Measurements from ENCODE around the gene PTPRM. TPM values are rescaled to one million over a fixed set of nuclear protein-coding genes. Genes with fewer than 3 reads are reported as not detected.
A peak's percentile ranks its signal among the peaks of the same experiment; 100 is the strongest.

The PTPRM gene
- polyA plus RNA-seq, 2 of the 4 experiments (the other 2 are of a cell fraction) = 44.5 to 199 TPM

DNA sequence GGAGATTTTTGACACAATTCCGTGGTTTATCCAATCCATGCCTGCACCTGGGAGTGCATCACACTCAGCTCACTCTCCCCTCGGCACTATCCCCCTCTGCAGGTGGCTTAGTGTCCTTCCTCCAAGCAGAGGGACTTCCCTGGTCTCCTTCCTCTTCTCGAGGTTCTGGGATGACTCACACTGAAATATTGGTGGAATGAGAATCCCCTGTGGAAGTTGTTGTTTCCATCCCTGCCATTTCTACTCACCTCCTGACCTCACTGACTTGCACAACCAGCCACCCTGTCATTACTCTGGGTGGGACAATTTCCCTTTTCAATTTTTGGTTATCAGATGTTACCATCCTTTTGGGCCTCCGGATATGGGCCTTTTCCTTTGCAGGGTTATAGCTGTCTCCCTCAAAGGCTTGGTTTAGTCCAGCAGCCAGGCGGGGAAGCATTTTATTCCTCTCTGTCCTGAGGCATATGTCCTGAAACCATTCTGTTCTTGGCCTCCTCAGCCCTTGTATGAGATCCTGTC, 59.9 kb downstream of the PTPRM start (continued):
- TF ChIP-seq PHF8 (IDR thresholded peaks at IDR 0.05; ENCODE audit: borderline replicate concordance, low read depth) = no peak
- TF ChIP-seq CBX2 (IDR thresholded peaks at IDR 0.05; ENCODE audit: borderline replicate concordance, low read depth) = no peak
- no peak for TF ChIP-seq HOXB13 (CRISPR knock-in tag; IDR thresholded peaks at IDR 0.05; ENCODE audit: low read depth)
- TF ChIP-seq MAZ (IDR thresholded peaks at IDR 0.05; ENCODE audit: borderline replicate concordance, low read depth, low read length) = no peak
- peak in 1 of 2 experiments; percentile 41; a peak in 2 of 5 replicates for TF ChIP-seq JUN (IDR thresholded peaks at IDR 0.05)
- TF ChIP-seq, protein P1, sequence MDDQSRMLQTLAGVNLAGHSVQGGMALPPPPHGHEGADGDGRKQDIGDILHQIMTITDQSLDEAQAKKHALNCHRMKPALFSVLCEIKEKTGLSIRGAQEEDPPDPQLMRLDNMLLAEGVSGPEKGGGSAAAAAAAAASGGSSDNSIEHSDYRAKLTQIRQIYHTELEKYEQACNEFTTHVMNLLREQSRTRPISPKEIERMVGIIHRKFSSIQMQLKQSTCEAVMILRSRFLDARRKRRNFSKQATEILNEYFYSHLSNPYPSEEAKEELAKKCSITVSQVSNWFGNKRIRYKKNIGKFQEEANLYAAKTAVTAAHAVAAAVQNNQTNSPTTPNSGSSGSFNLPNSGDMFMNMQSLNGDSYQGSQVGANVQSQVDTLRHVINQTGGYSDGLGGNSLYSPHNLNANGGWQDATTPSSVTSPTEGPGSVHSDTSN (IDR thresholded peaks at IDR 0.05) = no peak
- TF ChIP-seq KDM1A (IDR thresholded peaks at IDR 0.05; ENCODE audit: low read depth) = no peak
- TF ChIP-seq ZFP36 (IDR thresholded peaks at IDR 0.05; ENCODE audit: borderline replicate concordance, partially characterized antibody) = no peak
- no peak for TF ChIP-seq CBX8 (IDR thresholded peaks at IDR 0.05)
- TF ChIP-seq, protein P2, sequence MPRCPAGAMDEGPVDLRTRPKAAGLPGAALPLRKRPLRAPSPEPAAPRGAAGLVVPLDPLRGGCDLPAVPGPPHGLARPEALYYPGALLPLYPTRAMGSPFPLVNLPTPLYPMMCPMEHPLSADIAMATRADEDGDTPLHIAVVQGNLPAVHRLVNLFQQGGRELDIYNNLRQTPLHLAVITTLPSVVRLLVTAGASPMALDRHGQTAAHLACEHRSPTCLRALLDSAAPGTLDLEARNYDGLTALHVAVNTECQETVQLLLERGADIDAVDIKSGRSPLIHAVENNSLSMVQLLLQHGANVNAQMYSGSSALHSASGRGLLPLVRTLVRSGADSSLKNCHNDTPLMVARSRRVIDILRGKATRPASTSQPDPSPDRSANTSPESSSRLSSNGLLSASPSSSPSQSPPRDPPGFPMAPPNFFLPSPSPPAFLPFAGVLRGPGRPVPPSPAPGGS (IDR thresholded peaks at IDR 0.05) = no peak
- TF ChIP-seq, protein P3, sequence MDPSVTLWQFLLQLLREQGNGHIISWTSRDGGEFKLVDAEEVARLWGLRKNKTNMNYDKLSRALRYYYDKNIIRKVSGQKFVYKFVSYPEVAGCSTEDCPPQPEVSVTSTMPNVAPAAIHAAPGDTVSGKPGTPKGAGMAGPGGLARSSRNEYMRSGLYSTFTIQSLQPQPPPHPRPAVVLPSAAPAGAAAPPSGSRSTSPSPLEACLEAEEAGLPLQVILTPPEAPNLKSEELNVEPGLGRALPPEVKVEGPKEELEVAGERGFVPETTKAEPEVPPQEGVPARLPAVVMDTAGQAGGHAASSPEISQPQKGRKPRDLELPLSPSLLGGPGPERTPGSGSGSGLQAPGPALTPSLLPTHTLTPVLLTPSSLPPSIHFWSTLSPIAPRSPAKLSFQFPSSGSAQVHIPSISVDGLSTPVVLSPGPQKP (IDR thresholded peaks at IDR 0.05; ENCODE audit: low read depth, low read length) = no peak
- TF ChIP-seq, protein P4, sequence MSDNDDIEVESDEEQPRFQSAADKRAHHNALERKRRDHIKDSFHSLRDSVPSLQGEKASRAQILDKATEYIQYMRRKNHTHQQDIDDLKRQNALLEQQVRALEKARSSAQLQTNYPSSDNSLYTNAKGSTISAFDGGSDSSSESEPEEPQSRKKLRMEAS (IDR thresholded peaks at IDR 0.05) = peak; percentile 32; the same call in 1 of the 2 replicates
- TF ChIP-seq HOXB5 (CRISPR knock-in tag; IDR thresholded peaks at IDR 0.05) = no peak
- TF ChIP-seq EHF (CRISPR knock-in tag; IDR thresholded peaks at IDR 0.05) = no peak
- TF ChIP-seq, protein P5, sequence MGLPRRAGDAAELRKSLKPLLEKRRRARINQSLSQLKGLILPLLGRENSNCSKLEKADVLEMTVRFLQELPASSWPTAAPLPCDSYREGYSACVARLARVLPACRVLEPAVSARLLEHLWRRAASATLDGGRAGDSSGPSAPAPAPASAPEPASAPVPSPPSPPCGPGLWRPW (IDR thresholded peaks at IDR 0.05) = no peak
- no peak for TF ChIP-seq RNF2 (IDR thresholded peaks at IDR 0.05; ENCODE audit: borderline replicate concordance, low read depth)
- TF ChIP-seq HDAC2 (IDR thresholded peaks at IDR 0.05) = no peak
- TF ChIP-seq CHD2 (IDR thresholded peaks at IDR 0.05; ENCODE audit: low read length, partially characterized antibody) = no peak
- TF ChIP-seq TFCP2L1 (CRISPR knock-in tag; IDR thresholded peaks at IDR 0.05) = no peak
- no peak for TF ChIP-seq POLR2A (IDR thresholded peaks at IDR 0.05; ENCODE audit: low read length)
- no peak for TF ChIP-seq HOXA7 (CRISPR knock-in tag; IDR thresholded peaks at IDR 0.05)
- TF ChIP-seq, protein P6, sequence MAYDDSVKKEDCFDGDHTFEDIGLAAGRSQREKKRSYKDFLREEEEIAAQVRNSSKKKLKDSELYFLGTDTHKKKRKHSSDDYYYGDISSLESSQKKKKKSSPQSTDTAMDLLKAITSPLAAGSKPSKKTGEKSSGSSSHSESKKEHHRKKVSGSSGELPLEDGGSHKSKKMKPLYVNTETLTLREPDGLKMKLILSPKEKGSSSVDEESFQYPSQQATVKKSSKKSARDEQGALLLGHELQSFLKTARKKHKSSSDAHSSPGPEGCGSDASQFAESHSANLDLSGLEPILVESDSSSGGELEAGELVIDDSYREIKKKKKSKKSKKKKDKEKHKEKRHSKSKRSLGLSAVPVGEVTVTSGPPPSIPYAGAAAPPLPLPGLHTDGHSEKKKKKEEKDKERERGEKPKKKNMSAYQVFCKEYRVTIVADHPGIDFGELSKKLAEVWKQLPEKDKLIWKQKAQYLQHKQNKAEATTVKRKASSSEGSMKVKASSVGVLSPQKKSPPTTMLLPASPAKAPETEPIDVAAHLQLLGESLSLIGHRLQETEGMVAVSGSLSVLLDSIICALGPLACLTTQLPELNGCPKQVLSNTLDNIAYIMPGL (CRISPR knock-in tag; IDR thresholded peaks at IDR 0.05; ENCODE audit: borderline replicate concordance) = no peak
- TF ChIP-seq FOSL2 (IDR thresholded peaks at IDR 0.05) = peak; percentile 21; the same call in 1 of the 2 replicates
- peak; percentile 71 for TF ChIP-seq FOSL2 (CRISPR knock-in tag; IDR thresholded peaks at IDR 0.05)
- TF ChIP-seq RFX5 (IDR thresholded peaks at IDR 0.05) = no peak
- TF ChIP-seq MYC (IDR thresholded peaks at IDR 0.05; ENCODE audit: borderline replicate concordance, low read length) = no peak
- no peak for TF ChIP-seq EHMT2 (IDR thresholded peaks at IDR 0.05; ENCODE audit: low read depth)
- TF ChIP-seq, protein P7, sequence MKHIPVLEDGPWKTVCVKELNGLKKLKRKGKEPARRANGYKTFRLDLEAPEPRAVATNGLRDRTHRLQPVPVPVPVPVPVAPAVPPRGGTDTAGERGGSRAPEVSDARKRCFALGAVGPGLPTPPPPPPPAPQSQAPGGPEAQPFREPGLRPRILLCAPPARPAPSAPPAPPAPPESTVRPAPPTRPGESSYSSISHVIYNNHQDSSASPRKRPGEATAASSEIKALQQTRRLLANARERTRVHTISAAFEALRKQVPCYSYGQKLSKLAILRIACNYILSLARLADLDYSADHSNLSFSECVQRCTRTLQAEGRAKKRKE (CRISPR knock-in tag; IDR thresholded peaks at IDR 0.05; ENCODE audit: low read depth) = no peak
- TF ChIP-seq RARB (CRISPR knock-in tag; IDR thresholded peaks at IDR 0.05) = no peak
- TF ChIP-seq, protein P8, sequence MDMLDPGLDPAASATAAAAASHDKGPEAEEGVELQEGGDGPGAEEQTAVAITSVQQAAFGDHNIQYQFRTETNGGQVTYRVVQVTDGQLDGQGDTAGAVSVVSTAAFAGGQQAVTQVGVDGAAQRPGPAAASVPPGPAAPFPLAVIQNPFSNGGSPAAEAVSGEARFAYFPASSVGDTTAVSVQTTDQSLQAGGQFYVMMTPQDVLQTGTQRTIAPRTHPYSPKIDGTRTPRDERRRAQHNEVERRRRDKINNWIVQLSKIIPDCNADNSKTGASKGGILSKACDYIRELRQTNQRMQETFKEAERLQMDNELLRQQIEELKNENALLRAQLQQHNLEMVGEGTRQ (IDR thresholded peaks at IDR 0.05) = no peak
- TF ChIP-seq SMC3 (IDR thresholded peaks at IDR 0.05) = peak; percentile 20; the same call in 2 of the 3 replicates
- TF ChIP-seq KDM5A (IDR thresholded peaks at IDR 0.05) = no peak
- TF ChIP-seq NR3C1 (IDR thresholded peaks at IDR 0.05) = no peak
- TF ChIP-seq JUNB (IDR thresholded peaks at IDR 0.05) = peak; percentile 24; the same call in 1 of the 2 replicates
